Fibroblast of lung (primary cell): ENCODE measurements around the gene STX7.

Source experiments
- CTCF ChIP-seq, 2 donors: IDR thresholded peaks in 1 of 2; conservative IDR thresholded peaks in 1 of 2; 1 replicate in 1 of 2; 2 replicates in 1 of 2; pipeline ENCODE4 v1.5.1; 2011 to 2012; ENCODE audit warnings: low read length in 2 of 2, control low read depth in 1 of 2, inconsistent platforms in 1 of 2, low read depth in 1 of 2, mild to moderate bottlenecking in 1 of 2
- EZH2 ChIP-seq: IDR thresholded peaks from 2 replicates; pipeline ENCODE4 v1.5.1; 2012; ENCODE audit warnings: low read length, control low read depth, mild to moderate bottlenecking; ENCODE audit errors: missing control alignments

- TF ChIP-seq CTCF (conservative IDR thresholded peaks at IDR 0.05 in 1 of 2, IDR thresholded peaks at IDR 0.05 in 1 of 2; ENCODE audit: low read depth in 1 of 2, low read length in 2 of 2) = no peak
- TF ChIP-seq EZH2 = no peak
Measured at GRCh38 chr6:132512638-132513632, at the start of gene STX7.
